ENCODE results near the gene LDLRAD4. TPM values are rescaled to one million over a fixed set of nuclear protein-coding genes. Genes with fewer than 3 reads are reported as not detected.
"Not testable (repeated sequence)": the region's sequence is repeated elsewhere in the genome, so short reads cannot be mapped to it uniquely, and the experiment has no call there.

The LDLRAD4 gene
- total RNA-seq, 4 donors from 2014 or later = 14.0 to 36.9 (median 29.3) TPM

DNA sequence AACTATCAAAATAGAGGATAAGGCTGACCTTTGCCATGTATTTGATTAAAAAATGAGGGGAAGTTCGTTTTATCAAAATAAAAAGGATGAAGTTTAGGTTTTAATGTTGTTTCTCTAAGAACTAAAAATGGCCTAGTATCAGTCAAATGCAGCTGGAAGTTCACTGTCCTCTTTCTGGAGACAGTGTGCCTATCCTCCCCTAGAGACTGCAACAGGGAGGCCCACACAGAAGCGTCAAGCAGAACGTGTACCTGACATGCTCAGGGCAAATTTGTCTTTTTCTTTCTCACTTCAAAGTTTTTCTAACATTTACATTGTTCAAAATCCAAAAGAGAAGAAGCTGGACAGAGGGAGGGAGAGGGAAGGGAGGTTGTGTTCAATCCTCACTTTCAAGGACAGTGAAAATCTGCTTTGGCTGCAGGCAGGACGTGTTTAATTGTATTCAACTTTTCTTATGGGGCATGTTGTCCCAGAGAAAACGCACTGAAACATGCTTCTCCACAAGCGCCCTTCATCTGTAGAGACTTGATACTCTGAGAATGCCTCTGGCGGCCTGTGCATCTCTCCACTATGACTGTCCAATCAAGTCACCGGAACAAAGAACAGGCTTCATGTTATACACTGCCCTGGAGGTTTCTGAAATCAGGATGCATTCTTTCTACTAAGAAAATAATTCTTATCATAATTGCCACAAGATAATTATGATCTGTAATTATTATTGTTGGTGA is 442.7 kb downstream of the LDLRAD4 start:
- peak overlapping the region in 1 of 4 donors; percentile 54 for H3K27ac ChIP-seq
- peaks cover 0 to 21% (median 3%) of the 10 kb centered on the region in 3 donors for H3K36me3 ChIP-seq
- no peak for DNase-seq (ENCODE audit: low spot score in 2 of 2)
- H3K4me3 ChIP-seq = no peak overlapping the region
- no peak for TF ChIP-seq EP300 (IDR thresholded peaks at IDR 0.05)
- no peak for TF ChIP-seq POLR2A (IDR thresholded peaks at IDR 0.05)
- TF ChIP-seq, protein P1, sequence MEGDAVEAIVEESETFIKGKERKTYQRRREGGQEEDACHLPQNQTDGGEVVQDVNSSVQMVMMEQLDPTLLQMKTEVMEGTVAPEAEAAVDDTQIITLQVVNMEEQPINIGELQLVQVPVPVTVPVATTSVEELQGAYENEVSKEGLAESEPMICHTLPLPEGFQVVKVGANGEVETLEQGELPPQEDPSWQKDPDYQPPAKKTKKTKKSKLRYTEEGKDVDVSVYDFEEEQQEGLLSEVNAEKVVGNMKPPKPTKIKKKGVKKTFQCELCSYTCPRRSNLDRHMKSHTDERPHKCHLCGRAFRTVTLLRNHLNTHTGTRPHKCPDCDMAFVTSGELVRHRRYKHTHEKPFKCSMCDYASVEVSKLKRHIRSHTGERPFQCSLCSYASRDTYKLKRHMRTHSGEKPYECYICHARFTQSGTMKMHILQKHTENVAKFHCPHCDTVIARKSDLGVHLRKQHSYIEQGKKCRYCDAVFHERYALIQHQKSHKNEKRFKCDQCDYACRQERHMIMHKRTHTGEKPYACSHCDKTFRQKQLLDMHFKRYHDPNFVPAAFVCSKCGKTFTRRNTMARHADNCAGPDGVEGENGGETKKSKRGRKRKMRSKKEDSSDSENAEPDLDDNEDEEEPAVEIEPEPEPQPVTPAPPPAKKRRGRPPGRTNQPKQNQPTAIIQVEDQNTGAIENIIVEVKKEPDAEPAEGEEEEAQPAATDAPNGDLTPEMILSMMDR (IDR thresholded peaks at IDR 0.05) = no peak
- 53 to 61% methylated on average over 8 of the region's 8 CpGs for WGBS, 2 donors
- no peaks in the 10 kb centered on the region for H3K27me3 ChIP-seq
- peaks cover 0 to 18% (median 0%) of the 10 kb centered on the region in 4 donors for H3K4me1 ChIP-seq
- no peaks in the 10 kb centered on the region for H3K9me3 ChIP-seq

DNA sequence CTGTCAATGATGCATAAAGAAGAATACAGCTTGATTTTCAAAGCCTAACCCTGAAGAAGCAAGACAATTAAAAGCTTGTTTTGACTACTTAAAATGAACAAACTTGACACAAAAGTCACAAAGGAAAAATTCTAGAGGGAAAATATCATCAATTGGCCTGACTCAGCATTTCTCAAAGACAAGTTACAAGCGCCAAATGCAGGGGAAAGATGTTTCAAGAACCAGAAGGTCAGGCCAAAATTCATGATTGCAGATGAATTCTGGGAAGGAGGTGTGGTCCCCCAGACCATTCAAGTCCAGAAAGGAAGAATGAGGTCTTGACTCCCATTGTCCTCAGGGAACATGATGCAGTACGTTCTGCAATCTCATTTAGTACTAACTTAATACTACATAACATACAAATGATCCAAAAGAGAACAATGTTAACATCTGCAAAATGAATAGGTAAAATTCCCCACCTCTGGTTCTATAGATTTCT is 443.3 kb downstream of the LDLRAD4 start:
- H3K9me3 ChIP-seq = no peaks in the 10 kb centered on the region
- 38 to 50% methylated on average over 2 of the region's 2 CpGs for WGBS, 2 donors
- no peaks in the 10 kb centered on the region for H3K27me3 ChIP-seq
- peaks cover 0 to 25% (median 4%) of the 10 kb centered on the region in 3 donors for H3K36me3 ChIP-seq
- H3K27ac ChIP-seq = no peak overlapping the region
- no peak for DNase-seq (ENCODE audit: low spot score in 2 of 2)
- TF ChIP-seq EP300 (IDR thresholded peaks at IDR 0.05) (peak in 1 of 2 donors; percentile 26), POLR2A (IDR thresholded peaks at IDR 0.05) (no peak)
- TF ChIP-seq, protein P1 (IDR thresholded peaks at IDR 0.05) = no peak
- peaks cover 0 to 18% (median 0%) of the 10 kb centered on the region in 4 donors for H3K4me1 ChIP-seq
- H3K4me3 ChIP-seq = no peak overlapping the region

DNA sequence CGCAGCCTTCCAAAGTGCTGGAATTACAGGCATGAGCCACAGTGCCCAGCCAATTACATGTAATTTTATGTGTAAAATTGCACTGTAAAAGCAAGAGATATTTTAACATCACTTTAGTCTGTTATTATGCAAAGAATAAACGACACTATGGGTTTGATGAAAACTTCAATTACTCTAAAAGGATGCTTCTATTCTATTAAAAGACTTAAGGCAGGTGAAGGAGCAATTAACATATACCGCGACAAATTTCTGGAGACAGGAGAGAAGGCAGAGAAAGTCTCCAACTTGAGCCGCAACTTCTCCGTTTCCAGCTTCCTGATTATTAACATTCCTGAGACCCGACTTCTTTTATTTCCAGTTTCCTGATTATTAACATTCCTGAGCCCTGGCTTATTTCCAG is 454.1 kb downstream of the LDLRAD4 start:
- Histone ChIP-seq H3K36me3 (peaks cover 0 to 9% (median 0%) of the 10 kb centered on the region in 3 donors), H3K4me1 (peaks cover 0 to 11% (median 0%) of the 10 kb centered on the region in 4 donors), H3K4me3 (no peak overlapping the region), H3K27ac (no peak overlapping the region), H3K9me3 (no peaks in the 10 kb centered on the region), H3K27me3 (no peaks in the 10 kb centered on the region)
- TF ChIP-seq, protein P1 (IDR thresholded peaks at IDR 0.05) = no peak
- no peak for TF ChIP-seq EP300 (IDR thresholded peaks at IDR 0.05)
- no peak for TF ChIP-seq POLR2A (IDR thresholded peaks at IDR 0.05)
- DNase-seq (ENCODE audit: low spot score in 2 of 2) = no peak
- WGBS, 2 donors = 58 to 61% methylated on average over 7 of the region's 7 CpGs

DNA sequence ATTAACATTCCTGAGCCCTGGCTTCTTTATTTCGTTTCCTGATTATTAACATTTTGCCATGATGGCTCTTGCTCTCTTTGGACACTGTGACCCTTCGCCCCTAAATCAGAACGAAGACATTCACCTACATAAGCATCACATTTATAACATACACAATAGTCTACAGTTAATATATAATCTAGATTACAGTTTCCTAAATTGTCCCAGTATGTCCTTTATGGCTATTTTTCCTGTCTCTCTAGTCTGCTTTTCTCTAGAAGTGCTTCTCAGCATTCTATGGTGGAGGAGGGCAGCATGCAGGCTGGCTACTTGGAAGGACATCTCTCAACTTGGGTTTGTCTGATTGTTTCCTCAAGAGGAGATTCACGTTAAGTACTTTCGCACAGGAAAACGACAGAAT is 457.9 kb downstream of the LDLRAD4 start:
- no peak overlapping the region for H3K27ac ChIP-seq
- H3K4me3 ChIP-seq = no peak overlapping the region
- no peaks in the 10 kb centered on the region for H3K36me3 ChIP-seq
- no peak for DNase-seq (ENCODE audit: low spot score in 2 of 2)
- TF ChIP-seq EP300 (IDR thresholded peaks at IDR 0.05) = no peak
- TF ChIP-seq POLR2A (IDR thresholded peaks at IDR 0.05) = no peak
- TF ChIP-seq, protein P1 (IDR thresholded peaks at IDR 0.05) = no peak
- no peaks in the 10 kb centered on the region for H3K9me3 ChIP-seq
- WGBS, 2 donors = 79 to 86% methylated on average over 6 of the region's 6 CpGs
- H3K27me3 ChIP-seq = no peaks in the 10 kb centered on the region
- peaks cover 0 to 11% (median 0%) of the 10 kb centered on the region in 4 donors for H3K4me1 ChIP-seq

DNA sequence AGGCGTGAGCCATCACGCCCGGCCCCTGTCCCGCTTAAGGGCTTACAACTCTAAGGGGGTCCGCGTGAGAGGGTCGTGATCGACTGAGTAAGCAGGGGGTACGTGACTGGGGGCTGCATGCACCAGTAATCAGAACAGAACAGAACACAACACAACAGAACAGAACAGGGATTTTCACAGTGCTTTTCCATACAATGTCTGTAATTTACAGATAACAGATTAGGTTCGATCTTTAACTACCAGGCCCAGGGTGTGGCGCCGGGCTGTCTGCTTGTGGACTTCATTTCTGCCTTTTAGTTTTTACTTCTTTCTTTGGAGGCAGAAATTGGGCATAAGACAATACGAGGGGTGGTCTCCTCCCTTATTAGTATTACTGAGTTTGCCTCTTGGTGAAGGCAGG is 458.8 kb downstream of the LDLRAD4 start:
- not testable (repeated sequence) for H3K36me3 ChIP-seq; H3K9me3 ChIP-seq; H3K27ac ChIP-seq; DNase-seq (ENCODE audit: low spot score in 2 of 2); H3K27me3 ChIP-seq; H3K4me3 ChIP-seq; H3K4me1 ChIP-seq
- 97 to 99% methylated on average over 13 of the region's 13 CpGs for WGBS, 2 donors

Measured in tibial nerve (tissue), 4 donors.